K562 (cell line): ENCODE results near the gene CD34. TPM values are rescaled to one million over a fixed set of nuclear protein-coding genes. Genes with fewer than 3 reads are reported as not detected.
A peak's percentile ranks its signal among the peaks of the same experiment; 100 is the strongest.

Experiments used
- BCL6 ChIP-seq: fragments of 250-450 bp; sonication (Bioruptor Pico); IDR thresholded peaks from 2 replicates; pipeline ENCODE4 v1.4.0; 2020
- CREB1 ChIP-seq, 2 experiments: sonication (generic) in 1 of 2; formaldehyde crosslinking in 1 of 2; IDR thresholded peaks; 2 replicates each; pipeline versions ENCODE4 v1.6.1 to v1.8.0; 2012 to 2022; ENCODE audit warnings: inconsistent platforms in 1 of 2, mild to moderate bottlenecking in 1 of 2, missing genetic modification reagents in 1 of 2, moderate library complexity in 1 of 2
- E2F1 ChIP-seq: sonication (generic); formaldehyde crosslinking; IDR thresholded peaks from 2 replicates; pipeline ENCODE4 v1.8.1; 2023; ENCODE audit warnings: mild to moderate bottlenecking, missing genetic modification reagents, moderate library complexity
- GMEB1 ChIP-seq: fragments of 250-450 bp; sonication (Bioruptor Pico); IDR thresholded peaks from 2 replicates; pipeline ENCODE4 v1.4.0; 2020; ENCODE audit warnings: mild to moderate bottlenecking
- KLF6 ChIP-seq: fragments of 250-450 bp; sonication (Bioruptor Pico); IDR thresholded peaks from 2 replicates; pipeline ENCODE4 v1.4.0; 2020; ENCODE audit warnings: mild to moderate bottlenecking, moderate library complexity, borderline replicate concordance
- MCM3 ChIP-seq: fragments of 450-650 bp; IDR thresholded peaks from 2 replicates; pipeline ENCODE4 v1.6.1; 2016
- NRF1 ChIP-seq, 2 experiments: fragments of 450-650 bp; IDR thresholded peaks in 1 of 2; conservative IDR thresholded peaks in 1 of 2; 2 replicates each; pipeline ENCODE4 v1.6.1; 2014; ENCODE audit warnings: mild to moderate bottlenecking in 2 of 2
- PBX2 ChIP-seq, 2 experiments: IDR thresholded peaks in 1 of 2; conservative IDR thresholded peaks in 1 of 2; 2 replicates each; pipeline ENCODE4 v1.6.1; 2016; ENCODE audit warnings: low read depth in 2 of 2, mild to moderate bottlenecking in 1 of 2, missing compliant biosample characterization in 1 of 2, missing genetic modification characterization in 1 of 2, moderate library complexity in 1 of 2
- SIN3B ChIP-seq: fragments of 450-650 bp; IDR thresholded peaks from 2 replicates; pipeline ENCODE4 v1.6.1; 2017; ENCODE audit warnings: low read depth, mild to moderate bottlenecking, moderate library complexity
- ZNF696 ChIP-seq: fragments of 250-450 bp; sonication (Bioruptor Pico); conservative IDR thresholded peaks from 2 replicates; pipeline ENCODE4 v1.4.0; 2020; ENCODE audit warnings: mild to moderate bottlenecking, moderate library complexity
- ZNF75A ChIP-seq: fragments of 450-650 bp; formaldehyde crosslinking; IDR thresholded peaks from 2 replicates; pipeline ENCODE4 v1.4.0; 2020; ENCODE audit warnings: mild to moderate bottlenecking
- polyA plus RNA-seq, 8 experiments: library from polyadenylated mRNA; depleted of rRNA in 4 of 8; stranded (reverse) in 5 of 8; unstranded in 3 of 8; fragments of >200 nt; fragmentation: Nextera tagmentation in 2 of 8; fragmentation: Illumina TruSeq in 1 of 8; extraction: Ambion mirVana in 2 of 8; extraction: Trizol in 1 of 8; gene quantifications; 2 replicates each; pipeline versions ENCODE4 v1.2.1 to v1.2.3, GENCODE V29; 2011 to 2014; ENCODE audit warnings: inconsistent platforms in 1 of 8, missing spikeins in 1 of 8
- total RNA-seq, 7 experiments: library from RNA; depleted of rRNA in 6 of 7; stranded (reverse); fragments of >200 nt in 6 of 7; fragmentation: Illumina TruSeq in 2 of 7; extraction: Trizol in 2 of 7; gene quantifications; 2 replicates each; pipeline versions ENCODE4 v1.2.1 to v1.2.3, GENCODE V29; 2011 to 2021; ENCODE audit warnings: low replicate concordance in 1 of 7
- TF ChIP-seq, protein P1 (sequence below): sonication (generic); formaldehyde crosslinking; IDR thresholded peaks from 2 replicates; pipeline ENCODE4 v1.8.0; 2023; ENCODE audit warnings: mild to moderate bottlenecking, missing genetic modification reagents
- TF ChIP-seq, protein P2 (sequence below): IDR thresholded peaks from 2 replicates; pipeline ENCODE4 v1.6.1; 2011; ENCODE audit warnings: borderline replicate concordance, low read depth, mild to moderate bottlenecking, moderate library complexity, low read length; ENCODE audit not compliant: insufficient read depth, poor library complexity, severe bottlenecking

CD34 gene
- total and polyA plus RNA-seq, 9 of the 15 experiments (the other 6 are each of a cell fraction or from before 2014, with no cell fraction given) = not detected

DNA sequence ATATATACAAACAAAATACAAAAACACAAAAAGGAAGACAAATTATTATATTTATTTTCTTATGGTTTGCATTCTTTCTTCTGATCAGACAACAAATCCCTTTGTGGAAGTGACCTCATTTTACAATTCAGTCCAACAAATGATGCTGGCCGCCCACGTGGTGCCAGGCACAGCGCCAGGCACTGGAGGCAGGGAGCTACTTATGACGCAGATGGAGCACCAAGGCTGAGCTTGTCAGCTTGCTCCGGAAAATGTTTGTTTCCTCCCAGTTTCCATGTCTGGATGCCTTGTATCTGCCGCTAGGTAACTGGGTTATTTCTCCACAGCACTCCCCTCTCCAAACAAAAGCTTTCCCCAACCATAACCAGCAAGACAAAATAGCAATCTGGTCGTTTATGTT, 30.7 kb upstream of the CD34 start (continued):
- no peak for TF ChIP-seq PBX2 (CRISPR knock-in tag; IDR thresholded peaks at IDR 0.05; ENCODE audit: low read depth)
- TF ChIP-seq PBX2 (tag; conservative IDR thresholded peaks at IDR 0.05; ENCODE audit: low read depth) = no peak
- no peak for TF ChIP-seq SIN3B
- no peak for TF ChIP-seq ZNF75A
- no peak for TF ChIP-seq GMEB1 (CRISPR knock-in tag)
- no peak for TF ChIP-seq E2F1
- no peak for TF ChIP-seq BCL6 (CRISPR knock-in tag)
- TF ChIP-seq ZNF696 = no peak
- TF ChIP-seq CREB1 (IDR thresholded peaks at IDR 0.05) = 0 out of 2 replicates have a peak, but pooled peaks have one; percentile 9
- no peak for TF ChIP-seq CREB1 (CRISPR knock-in tag; IDR thresholded peaks at IDR 0.05)
- TF ChIP-seq, protein P1, sequence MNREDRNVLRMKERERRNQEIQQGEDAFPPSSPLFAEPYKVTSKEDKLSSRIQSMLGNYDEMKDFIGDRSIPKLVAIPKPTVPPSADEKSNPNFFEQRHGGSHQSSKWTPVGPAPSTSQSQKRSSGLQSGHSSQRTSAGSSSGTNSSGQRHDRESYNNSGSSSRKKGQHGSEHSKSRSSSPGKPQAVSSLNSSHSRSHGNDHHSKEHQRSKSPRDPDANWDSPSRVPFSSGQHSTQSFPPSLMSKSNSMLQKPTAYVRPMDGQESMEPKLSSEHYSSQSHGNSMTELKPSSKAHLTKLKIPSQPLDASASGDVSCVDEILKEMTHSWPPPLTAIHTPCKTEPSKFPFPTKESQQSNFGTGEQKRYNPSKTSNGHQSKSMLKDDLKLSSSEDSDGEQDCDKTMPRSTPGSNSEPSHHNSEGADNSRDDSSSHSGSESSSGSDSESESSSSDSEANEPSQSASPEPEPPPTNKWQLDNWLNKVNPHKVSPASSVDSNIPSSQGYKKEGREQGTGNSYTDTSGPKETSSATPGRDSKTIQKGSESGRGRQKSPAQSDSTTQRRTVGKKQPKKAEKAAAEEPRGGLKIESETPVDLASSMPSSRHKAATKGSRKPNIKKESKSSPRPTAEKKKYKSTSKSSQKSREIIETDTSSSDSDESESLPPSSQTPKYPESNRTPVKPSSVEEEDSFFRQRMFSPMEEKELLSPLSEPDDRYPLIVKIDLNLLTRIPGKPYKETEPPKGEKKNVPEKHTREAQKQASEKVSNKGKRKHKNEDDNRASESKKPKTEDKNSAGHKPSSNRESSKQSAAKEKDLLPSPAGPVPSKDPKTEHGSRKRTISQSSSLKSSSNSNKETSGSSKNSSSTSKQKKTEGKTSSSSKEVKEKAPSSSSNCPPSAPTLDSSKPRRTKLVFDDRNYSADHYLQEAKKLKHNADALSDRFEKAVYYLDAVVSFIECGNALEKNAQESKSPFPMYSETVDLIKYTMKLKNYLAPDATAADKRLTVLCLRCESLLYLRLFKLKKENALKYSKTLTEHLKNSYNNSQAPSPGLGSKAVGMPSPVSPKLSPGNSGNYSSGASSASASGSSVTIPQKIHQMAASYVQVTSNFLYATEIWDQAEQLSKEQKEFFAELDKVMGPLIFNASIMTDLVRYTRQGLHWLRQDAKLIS = no peak
- TF ChIP-seq KLF6 (CRISPR knock-in tag) = no peak
- no peak for TF ChIP-seq NRF1 (conservative IDR thresholded peaks at IDR 0.05 in 1 of 2, IDR thresholded peaks at IDR 0.05 in 1 of 2)
- TF ChIP-seq, protein P2, sequence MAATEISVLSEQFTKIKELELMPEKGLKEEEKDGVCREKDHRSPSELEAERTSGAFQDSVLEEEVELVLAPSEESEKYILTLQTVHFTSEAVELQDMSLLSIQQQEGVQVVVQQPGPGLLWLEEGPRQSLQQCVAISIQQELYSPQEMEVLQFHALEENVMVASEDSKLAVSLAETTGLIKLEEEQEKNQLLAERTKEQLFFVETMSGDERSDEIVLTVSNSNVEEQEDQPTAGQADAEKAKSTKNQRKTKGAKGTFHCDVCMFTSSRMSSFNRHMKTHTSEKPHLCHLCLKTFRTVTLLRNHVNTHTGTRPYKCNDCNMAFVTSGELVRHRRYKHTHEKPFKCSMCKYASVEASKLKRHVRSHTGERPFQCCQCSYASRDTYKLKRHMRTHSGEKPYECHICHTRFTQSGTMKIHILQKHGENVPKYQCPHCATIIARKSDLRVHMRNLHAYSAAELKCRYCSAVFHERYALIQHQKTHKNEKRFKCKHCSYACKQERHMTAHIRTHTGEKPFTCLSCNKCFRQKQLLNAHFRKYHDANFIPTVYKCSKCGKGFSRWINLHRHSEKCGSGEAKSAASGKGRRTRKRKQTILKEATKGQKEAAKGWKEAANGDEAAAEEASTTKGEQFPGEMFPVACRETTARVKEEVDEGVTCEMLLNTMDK = no peak
- TF ChIP-seq MCM3 = no peak
